ENCODE measurements around the gene MACROD1. TPM values are rescaled to one million over a fixed set of nuclear protein-coding genes. Genes with fewer than 3 reads are reported as not detected.

The MACROD1 gene
- total and polyA plus RNA-seq, 2 of the 13 experiments (the other 11 are each of a cell fraction or from before 2014, with no cell fraction given): 23.1 to 34.5 TPM

- TF ChIP-seq, protein P1, sequence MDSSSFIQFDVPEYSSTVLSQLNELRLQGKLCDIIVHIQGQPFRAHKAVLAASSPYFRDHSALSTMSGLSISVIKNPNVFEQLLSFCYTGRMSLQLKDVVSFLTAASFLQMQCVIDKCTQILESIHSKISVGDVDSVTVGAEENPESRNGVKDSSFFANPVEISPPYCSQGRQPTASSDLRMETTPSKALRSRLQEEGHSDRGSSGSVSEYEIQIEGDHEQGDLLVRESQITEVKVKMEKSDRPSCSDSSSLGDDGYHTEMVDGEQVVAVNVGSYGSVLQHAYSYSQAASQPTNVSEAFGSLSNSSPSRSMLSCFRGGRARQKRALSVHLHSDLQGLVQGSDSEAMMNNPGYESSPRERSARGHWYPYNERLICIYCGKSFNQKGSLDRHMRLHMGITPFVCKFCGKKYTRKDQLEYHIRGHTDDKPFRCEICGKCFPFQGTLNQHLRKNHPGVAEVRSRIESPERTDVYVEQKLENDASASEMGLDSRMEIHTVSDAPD (CRISPR knock-in tag; IDR thresholded peaks at IDR 0.05): no peak
- TF ChIP-seq, protein P2, sequence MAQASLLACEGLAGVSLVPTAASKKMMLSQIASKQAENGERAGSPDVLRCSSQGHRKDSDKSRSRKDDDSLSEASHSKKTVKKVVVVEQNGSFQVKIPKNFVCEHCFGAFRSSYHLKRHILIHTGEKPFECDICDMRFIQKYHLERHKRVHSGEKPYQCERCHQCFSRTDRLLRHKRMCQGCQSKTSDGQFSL (CRISPR knock-in tag; IDR thresholded peaks at IDR 0.05): no peak
These were observed 121.1 kb downstream of the MACROD1 start (continued) for GRCh38 chr11:64044730-64045393.

DNA sequence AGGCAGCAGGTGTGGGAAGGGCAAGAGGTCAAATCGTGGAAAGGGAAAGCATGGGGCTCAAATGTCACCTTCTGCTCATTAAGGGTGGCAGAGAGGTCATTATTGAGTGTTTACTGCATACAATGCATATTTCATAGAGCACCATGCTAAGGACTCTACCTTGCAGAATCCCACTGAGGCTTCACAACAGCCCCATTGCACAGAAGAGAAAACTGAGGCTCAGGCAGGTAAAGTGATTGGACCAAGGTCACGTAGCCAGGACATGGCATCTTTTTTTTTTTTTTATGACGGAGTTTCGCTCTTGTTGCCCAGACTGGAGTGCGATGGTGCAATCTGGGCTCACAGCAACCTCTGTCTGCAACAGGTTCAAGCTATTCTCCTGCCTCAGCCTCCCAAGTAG is 122.4 kb downstream of the MACROD1 start:
- H3K4me3 ChIP-seq (replicated peaks in 1 of 3; ENCODE audit: insufficient read depth in 1 of 3, low read depth in 2 of 3, low read length in 3 of 3): no peak overlapping the region
- in situ Hi-C loops (cut with HindIII; ENCODE audit: extremely low pct_ligation_motif_present, low pct_unique_long_range_greater_than_20kb) (loop anchor here (5.0 kb wide), 1 partner anchor 104 kb away; no protein-coding TSS in a partner anchor), intact Hi-C loops (cut with micrococcal nuclease; ENCODE audit: unreplicated experiment) (no loop called here)
- H2AFZ ChIP-seq (ENCODE audit: low read length): no peak overlapping the region
- no peaks in the 10 kb centered on the region for H3K27me3 ChIP-seq (ENCODE audit: control insufficient read depth in 1 of 2, insufficient read depth in 2 of 2, low read length in 2 of 2)
- 86% methylated on average over 5 of the region's 5 CpGs for WGBS (ENCODE audit: low lambda C conversion rate)
- H3K9me3 ChIP-seq (ENCODE audit: low read length): no peaks in the 10 kb centered on the region
- TF ChIP-seq ZNF3 (CRISPR knock-in tag; IDR thresholded peaks at IDR 0.05) (no peak), HHEX (CRISPR knock-in tag; IDR thresholded peaks at IDR 0.05) (no peak), ZMYM3 (CRISPR knock-in tag; IDR thresholded peaks at IDR 0.05) (0 out of 2 replicates have a peak, but pooled peaks have one; percentile 17), ZNF629 (CRISPR knock-in tag; conservative IDR thresholded peaks at IDR 0.05) (peak; percentile 91)
- TF ChIP-seq, protein P3, sequence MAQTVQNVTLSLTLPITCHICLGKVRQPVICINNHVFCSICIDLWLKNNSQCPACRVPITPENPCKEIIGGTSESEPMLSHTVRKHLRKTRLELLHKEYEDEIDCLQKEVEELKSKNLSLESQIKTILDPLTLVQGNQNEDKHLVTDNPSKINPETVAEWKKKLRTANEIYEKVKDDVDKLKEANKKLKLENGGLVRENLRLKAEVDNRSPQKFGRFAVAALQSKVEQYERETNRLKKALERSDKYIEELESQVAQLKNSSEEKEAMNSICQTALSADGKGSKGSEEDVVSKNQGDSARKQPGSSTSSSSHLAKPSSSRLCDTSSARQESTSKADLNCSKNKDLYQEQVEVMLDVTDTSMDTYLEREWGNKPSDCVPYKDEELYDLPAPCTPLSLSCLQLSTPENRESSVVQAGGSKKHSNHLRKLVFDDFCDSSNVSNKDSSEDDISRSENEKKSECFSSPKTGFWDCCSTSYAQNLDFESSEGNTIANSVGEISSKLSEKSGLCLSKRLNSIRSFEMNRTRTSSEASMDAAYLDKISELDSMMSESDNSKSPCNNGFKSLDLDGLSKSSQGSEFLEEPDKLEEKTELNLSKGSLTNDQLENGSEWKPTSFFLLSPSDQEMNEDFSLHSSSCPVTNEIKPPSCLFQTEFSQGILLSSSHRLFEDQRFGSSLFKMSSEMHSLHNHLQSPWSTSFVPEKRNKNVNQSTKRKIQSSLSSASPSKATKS (CRISPR knock-in tag; IDR thresholded peaks at IDR 0.05): no peak
- no peak overlapping the region for H3K27ac ChIP-seq (ENCODE audit: extremely low read length, insufficient read depth, low read length)
- no peak overlapping the region for H3K9ac ChIP-seq (ENCODE audit: insufficient read depth, low read depth, low read length)
- ATAC-seq: no peak
- BruUV-seq (replicated peaks): no TSS peak
- CTCF ChIA-PET (ENCODE audit: low intra/inter-chr PET ratio, low total read pairs): no interaction called here
- H3K36me3 ChIP-seq (replicated peaks in 1 of 2; ENCODE audit: control insufficient read depth in 1 of 2, insufficient read depth in 2 of 2, low read length in 2 of 2): no peaks in the 10 kb centered on the region
- POLR2A ChIA-PET: no interaction called here
- DNase-seq (ENCODE audit: low spot score): no peak
- peaks cover 9% of the 10 kb centered on the region; the same call in 1 of the 2 replicates for H4K20me1 ChIP-seq (ENCODE audit: insufficient read depth, low read length)
- peaks cover 40% of the 10 kb centered on the region for H3K4me1 ChIP-seq (ENCODE audit: insufficient read depth, low read length)
- H3K79me2 ChIP-seq (ENCODE audit: insufficient read depth, low read length): no peaks in the 10 kb centered on the region
- FAIRE-seq: no peak
- no peak overlapping the region for H3K4me2 ChIP-seq (ENCODE audit: low read depth, low read length)

Measured in HepG2 (cell line).